Natural killer cell treated with Interleukin-12 subunit alpha and Interleukin-12 subunit beta and Interleukin-15 and Interleukin-18, amount 100 ng/mL, for 72 hours (primary cell): ENCODE results near the gene SLC12A1. TPM values are rescaled to one million over a fixed set of nuclear protein-coding genes. Genes with fewer than 3 reads are reported as not detected.

Source experiments
- ATAC-seq, 2 donors: fragments of 150-1000 bp; cut with Tn5 transposase in 1 of 2; sonication (Bioruptor Pico), chemical (Tn5 transposase) in 1 of 2; 2 replicates each; pipeline ENCODE4 v1.10.0; 2021
- DNase-seq: peaks from one replicate; pipeline ENCODE4 v3.0.0; 2022; ENCODE audit warnings: low spot score
- H3K27ac Mint-ChIP-seq, 2 donors: 1 replicate in 1 of 2; 2 replicates in 1 of 2; pipeline ENCODE4 v1.8.0; 2022; ENCODE audit warnings: mixed read lengths in 2 of 2, mild to moderate bottlenecking in 1 of 2, moderate library complexity in 1 of 2
- H3K27me3 Mint-ChIP-seq, 2 donors: 1 replicate in 1 of 2; 2 replicates in 1 of 2; pipeline ENCODE4 v1.8.0; 2022; ENCODE audit warnings: mixed read lengths in 2 of 2
- H3K36me3 Mint-ChIP-seq: one replicate; pipeline ENCODE4 v1.8.0; 2022; ENCODE audit warnings: mixed read lengths
- H3K4me1 Mint-ChIP-seq, 2 donors: 1 replicate in 1 of 2; 2 replicates in 1 of 2; pipeline ENCODE4 v1.8.0; 2022; ENCODE audit warnings: low read depth in 2 of 2, mixed read lengths in 2 of 2, mild to moderate bottlenecking in 1 of 2
- H3K4me3 Mint-ChIP-seq: one replicate; pipeline ENCODE4 v1.8.0; 2022; ENCODE audit warnings: mixed read lengths
- H3K9me3 Mint-ChIP-seq: 2 replicates; pipeline ENCODE4 v1.8.0; 2022; ENCODE audit warnings: mixed read lengths
- total RNA-seq, 2 donors: library from RNA; stranded (reverse); gene quantifications; one replicate each; pipeline ENCODE4 v1.2.3, GENCODE V29; 2022

SLC12A1 gene
- total RNA-seq, 2 donors from 2014 or later = not detected

DNA sequence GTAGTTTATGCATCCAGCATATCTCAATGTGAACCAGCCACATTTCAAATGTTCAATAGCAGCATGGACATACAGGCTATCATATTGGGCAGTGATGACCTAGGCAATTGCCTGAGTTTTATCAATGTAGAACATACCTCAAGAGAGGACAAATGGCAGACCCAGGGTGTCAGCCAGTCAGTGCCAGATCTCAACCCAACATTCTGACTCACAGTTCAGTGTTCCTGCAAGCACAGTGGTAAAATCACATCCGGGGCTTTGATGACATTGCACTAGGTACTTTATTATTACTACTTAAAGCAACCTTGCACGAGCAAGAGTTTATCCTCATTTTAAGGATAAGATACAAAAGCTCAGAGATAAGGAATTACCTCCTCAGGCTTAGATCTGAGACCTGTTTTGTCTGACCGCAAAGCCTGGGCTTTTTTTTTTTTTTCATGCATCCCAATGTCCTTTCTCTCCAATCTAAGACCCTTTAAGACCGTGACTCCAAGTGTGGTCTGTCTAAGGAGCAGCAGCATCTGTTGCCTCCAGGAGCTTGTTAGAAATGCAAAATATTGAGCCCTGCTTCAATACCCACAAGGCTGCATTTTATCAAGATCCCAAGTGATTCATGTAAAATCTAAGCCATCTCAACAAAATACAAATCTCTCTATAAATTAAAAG is 60.1 kb downstream of the SLC12A1 start:
- Mint-ChIP-seq H3K27me3 (peaks cover 8 to 19% of the 10 kb centered on the region in 2 donors), H3K36me3 (no peaks in the 10 kb centered on the region), H3K4me3 (no peak overlapping the region), H3K27ac (no peak overlapping the region), H3K4me1 (no peaks in the 10 kb centered on the region), H3K9me3 (no peaks in the 10 kb centered on the region)
- no peak for ATAC-seq
- no peak for DNase-seq

DNA sequence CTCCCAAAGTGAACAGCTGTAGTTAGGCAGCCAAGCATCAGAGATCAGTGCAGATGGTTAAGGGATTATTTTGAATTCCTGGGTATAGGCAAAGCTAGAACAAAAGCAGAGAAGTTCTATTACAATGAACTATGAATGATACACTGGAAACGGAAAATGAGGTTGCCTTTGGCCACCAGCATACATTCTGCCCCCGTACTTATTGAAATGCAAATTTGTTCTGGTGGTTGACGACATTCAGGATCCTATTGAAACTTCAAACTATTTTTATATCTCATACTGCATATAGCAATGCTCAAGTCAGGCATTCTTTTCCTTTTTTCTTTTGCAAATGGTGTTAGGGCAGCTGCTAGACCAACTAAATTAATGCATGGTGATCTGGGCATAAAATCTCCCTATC is 61.7 kb downstream of the SLC12A1 start:
- Mint-ChIP-seq H3K4me3 (no peak overlapping the region), H3K36me3 (no peaks in the 10 kb centered on the region), H3K4me1 (no peaks in the 10 kb centered on the region), H3K27me3 (peaks cover 5 to 19% of the 10 kb centered on the region in 2 donors), H3K27ac (no peak overlapping the region), H3K9me3 (no peaks in the 10 kb centered on the region)
- DNase-seq = no peak
- ATAC-seq = no peak

DNA sequence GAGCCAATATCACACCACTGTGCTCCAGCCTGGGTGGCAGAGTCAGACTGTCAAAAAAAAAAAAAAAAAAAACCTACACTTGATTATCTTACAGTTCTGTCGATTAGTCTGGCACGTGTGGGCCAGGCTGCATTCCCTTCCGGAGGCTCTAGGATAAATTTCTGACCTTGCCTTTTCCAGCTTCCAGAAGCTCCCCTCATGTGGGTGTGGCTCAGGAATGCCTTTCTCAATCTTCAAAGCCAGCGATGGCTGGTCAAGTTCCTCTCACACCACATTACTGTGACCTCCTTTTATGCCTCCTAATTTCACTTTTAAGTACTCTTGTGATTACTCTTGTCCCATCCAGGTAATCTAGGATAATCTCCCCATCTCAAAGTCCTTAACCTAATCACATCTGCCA is 66.9 kb downstream of the SLC12A1 start:
- no peaks in the 10 kb centered on the region for H3K9me3 Mint-ChIP-seq
- no peak overlapping the region for H3K27ac Mint-ChIP-seq
- DNase-seq = no peak
- no peak for ATAC-seq
- H3K4me1 Mint-ChIP-seq = no peaks in the 10 kb centered on the region
- H3K36me3 Mint-ChIP-seq = no peaks in the 10 kb centered on the region
- no peak overlapping the region for H3K4me3 Mint-ChIP-seq
- peaks cover 4 to 7% of the 10 kb centered on the region in 2 donors for H3K27me3 Mint-ChIP-seq

DNA sequence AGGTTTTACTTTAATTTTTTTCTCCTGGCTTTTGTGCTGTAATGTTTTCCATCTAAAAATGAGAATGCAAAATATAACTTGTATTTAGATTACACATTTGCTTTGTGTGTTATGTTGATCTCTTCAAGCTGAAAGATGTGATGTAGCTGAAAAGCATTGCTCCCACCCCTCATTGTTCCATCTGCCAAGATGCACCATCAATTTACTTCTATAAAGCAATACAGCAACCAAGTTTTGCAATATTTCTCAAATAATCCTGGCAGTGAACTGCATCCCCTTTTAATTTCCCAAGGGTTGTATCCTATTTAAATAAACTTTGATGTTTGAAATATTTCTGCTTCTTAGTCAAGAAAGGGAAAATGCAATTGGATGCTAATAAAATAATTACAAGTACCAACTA is 72.6 kb downstream of the SLC12A1 start:
- Mint-ChIP-seq H3K27ac (no peak overlapping the region), H3K36me3 (no peaks in the 10 kb centered on the region), H3K27me3 (peaks cover 5 to 14% of the 10 kb centered on the region in 2 donors), H3K4me1 (no peaks in the 10 kb centered on the region), H3K4me3 (no peak overlapping the region), H3K9me3 (no peaks in the 10 kb centered on the region)
- ATAC-seq (no peak), DNase-seq (no peak)

DNA sequence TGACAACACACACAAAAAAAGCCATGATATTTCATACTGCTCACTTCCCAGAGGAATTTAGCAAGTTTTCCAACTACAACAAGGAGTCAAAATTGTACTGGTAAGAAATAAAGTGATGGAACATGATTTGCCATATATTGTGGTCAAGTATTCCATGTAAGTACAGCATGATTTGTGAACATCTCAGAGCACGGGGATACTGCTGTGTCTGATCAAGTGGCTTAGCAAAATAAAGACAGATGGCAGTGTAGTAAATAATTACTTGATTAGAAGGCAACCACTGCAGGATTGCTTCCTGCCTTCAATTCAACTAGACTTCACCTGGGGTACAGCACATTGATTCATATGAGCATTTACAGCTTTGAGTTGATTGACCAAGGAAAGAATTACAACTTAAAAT is 73.5 kb downstream of the SLC12A1 start:
- H3K27ac Mint-ChIP-seq = no peak overlapping the region
- DNase-seq (no peak), ATAC-seq (no peak)
- H3K4me1 Mint-ChIP-seq = no peaks in the 10 kb centered on the region
- H3K4me3 Mint-ChIP-seq = no peak overlapping the region
- H3K36me3 Mint-ChIP-seq = no peaks in the 10 kb centered on the region
- peaks cover 6 to 14% of the 10 kb centered on the region in 2 donors for H3K27me3 Mint-ChIP-seq
- H3K9me3 Mint-ChIP-seq = no peaks in the 10 kb centered on the region

DNA sequence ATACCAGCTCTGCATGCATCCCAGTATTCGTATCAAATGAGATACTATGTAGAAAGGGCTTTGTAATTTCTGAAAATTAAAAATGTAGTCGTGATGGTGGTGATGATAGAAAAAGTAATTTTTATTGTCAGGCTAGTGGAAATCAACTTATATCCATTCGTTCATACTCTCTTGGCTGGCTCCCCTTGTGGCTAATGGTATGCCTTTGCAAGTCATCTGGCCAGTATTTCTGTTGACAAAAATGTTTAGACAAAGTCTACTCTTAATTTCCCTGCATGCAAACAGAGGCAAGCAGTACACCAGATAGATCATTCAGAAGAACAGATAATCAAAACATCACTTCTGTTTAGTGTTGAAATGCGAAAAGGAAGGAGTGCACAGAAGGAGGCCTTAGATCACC is 75.6 kb downstream of the SLC12A1 start:
- Mint-ChIP-seq H3K27me3 (peaks cover 13 to 19% of the 10 kb centered on the region in 2 donors), H3K4me3 (no peak overlapping the region), H3K9me3 (no peaks in the 10 kb centered on the region), H3K36me3 (no peaks in the 10 kb centered on the region), H3K27ac (no peak overlapping the region), H3K4me1 (peaks cover 0 to 6% of the 10 kb centered on the region in 2 donors)
- DNase-seq (no peak), ATAC-seq (no peak)

DNA sequence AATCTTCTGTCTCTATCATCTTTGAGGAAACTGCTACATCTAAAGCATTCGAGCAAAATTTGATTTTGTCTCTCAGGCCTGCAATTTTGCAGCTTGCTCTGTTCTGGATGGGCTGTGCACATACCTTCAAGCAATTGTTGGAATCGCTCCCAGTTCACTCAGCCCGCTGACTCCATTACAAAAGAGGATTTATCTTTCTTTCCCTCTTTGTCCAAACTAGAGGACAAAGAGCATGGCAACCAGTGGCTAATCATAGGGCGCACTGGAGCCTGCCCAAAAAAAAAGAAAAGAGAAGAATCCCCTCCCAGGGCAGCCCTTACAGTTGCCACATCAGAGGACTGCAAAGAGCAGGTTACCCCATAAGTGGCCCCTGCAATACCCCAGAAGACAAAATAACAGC is 76.1 kb downstream of the SLC12A1 start:
- no peak for ATAC-seq
- peaks cover 0 to 6% of the 10 kb centered on the region in 2 donors for H3K4me1 Mint-ChIP-seq
- DNase-seq = no peak
- no peaks in the 10 kb centered on the region for H3K9me3 Mint-ChIP-seq
- no peak overlapping the region for H3K27ac Mint-ChIP-seq
- no peaks in the 10 kb centered on the region for H3K36me3 Mint-ChIP-seq
- H3K27me3 Mint-ChIP-seq = peaks cover 13 to 19% of the 10 kb centered on the region in 2 donors
- no peak overlapping the region for H3K4me3 Mint-ChIP-seq

DNA sequence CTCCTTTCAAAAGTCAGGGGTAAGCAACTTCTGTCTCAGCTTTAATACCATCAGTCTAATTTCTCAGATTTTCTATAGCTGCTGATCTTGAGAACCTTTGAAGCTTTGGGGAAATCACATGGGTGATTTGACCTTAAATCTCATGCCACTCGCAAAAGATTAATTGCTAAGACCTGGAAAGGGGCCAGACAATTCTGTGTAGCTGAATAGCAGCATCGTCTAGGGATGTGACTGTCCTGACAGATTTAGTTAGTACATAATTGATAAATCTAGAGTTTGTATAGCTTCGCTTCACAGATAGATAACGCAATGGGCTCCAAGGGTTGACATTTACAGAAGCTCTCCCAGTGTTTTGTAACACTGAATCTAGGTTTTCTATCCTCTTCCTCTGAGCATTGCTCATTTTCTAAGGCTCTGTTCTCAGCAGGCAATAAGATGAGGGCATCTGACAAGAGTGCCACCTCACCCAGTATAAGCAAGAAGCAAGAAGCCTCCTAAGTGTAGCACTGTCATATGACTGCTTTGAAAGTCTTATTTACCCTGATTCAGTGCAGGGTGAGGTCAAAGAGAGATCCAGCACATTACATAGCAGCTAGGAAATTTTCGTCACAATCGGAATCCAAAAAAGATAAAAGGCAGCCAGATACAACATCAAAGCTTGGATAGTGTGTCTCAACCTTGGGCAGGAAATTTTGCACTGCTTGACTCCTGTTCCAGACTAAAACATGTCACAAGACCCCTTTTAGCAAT is 77.5 kb downstream of the SLC12A1 start:
- H3K4me1 Mint-ChIP-seq = peaks cover 0 to 6% of the 10 kb centered on the region in 2 donors
- H3K27me3 Mint-ChIP-seq = peaks cover 13 to 19% of the 10 kb centered on the region in 2 donors
- no peaks in the 10 kb centered on the region for H3K9me3 Mint-ChIP-seq
- H3K36me3 Mint-ChIP-seq = no peaks in the 10 kb centered on the region
- no peak for DNase-seq
- no peak overlapping the region for H3K27ac Mint-ChIP-seq
- no peak for ATAC-seq
- H3K4me3 Mint-ChIP-seq = no peak overlapping the region

DNA sequence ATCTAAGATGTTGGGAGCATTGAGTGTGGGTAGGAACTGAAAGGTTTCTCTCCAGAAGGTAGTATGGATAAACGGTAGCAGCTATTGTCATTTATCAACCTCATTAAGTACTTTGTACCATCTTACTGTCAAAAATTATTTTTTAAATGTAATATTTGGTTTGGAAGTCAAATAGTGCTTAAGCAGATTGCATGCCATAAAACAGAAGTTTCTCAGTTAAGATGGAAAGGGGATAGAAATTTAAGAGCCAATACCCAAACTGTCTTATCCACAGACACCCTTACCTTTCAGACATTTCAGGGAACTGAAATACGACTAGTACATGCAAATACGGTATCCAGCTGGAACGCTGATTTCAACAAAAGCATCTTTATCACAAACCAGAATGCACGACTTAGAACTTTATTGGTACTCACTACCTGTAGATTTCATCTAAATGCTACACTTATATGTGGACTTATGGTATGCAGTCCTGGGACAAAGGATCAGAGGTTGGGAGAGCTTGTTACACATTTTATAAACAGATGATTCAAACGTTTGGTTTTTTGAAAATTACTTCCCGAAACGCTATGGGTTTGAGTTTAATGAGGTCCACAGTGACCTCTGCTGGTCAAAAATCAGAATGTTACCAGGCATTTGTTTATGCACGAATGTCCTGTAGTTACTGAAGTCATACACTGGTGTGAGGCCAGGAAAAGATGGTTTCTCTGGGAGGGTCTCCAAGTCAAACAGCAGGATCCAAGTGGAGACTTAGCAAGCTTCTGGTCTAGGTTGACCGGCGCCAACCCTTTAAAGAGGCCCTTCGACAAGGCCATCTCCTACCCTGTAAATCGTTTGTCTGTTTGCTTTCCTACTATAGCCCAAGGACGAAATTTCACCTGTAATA is 79.5 kb downstream of the SLC12A1 start:
- DNase-seq (no peak), ATAC-seq (peak in 1 of 2 donors; percentile 70)
- H3K9me3 Mint-ChIP-seq = no peaks in the 10 kb centered on the region
- H3K4me1 Mint-ChIP-seq = peaks cover 0 to 6% of the 10 kb centered on the region in 2 donors
- H3K4me3 Mint-ChIP-seq = no peak overlapping the region
- no peak overlapping the region for H3K27ac Mint-ChIP-seq
- peaks cover 13 to 14% of the 10 kb centered on the region in 2 donors for H3K27me3 Mint-ChIP-seq
- H3K36me3 Mint-ChIP-seq = no peaks in the 10 kb centered on the region

DNA sequence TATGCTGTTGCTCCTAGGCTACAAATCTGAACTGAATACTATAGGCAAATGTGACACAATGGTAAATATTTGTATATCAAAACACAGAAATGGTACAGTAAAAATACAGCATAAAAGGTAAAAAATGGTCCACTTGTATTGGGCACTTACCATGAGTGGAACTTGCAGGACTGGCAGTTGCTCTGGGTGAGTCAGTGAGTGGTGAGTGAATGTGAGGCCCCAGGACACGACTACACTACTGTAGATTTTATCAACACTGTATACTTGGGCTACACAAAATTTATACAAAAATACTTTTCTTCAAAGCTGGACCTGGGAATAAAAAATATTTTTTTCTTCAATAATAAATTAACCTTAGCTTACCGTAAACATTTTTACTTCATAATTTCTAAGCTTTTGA is 83.5 kb downstream of the SLC12A1 start:
- DNase-seq (no peak), ATAC-seq (no peak)
- Mint-ChIP-seq H3K9me3 (no peaks in the 10 kb centered on the region), H3K27me3 (peaks cover 5 to 6% of the 10 kb centered on the region in 2 donors), H3K4me1 (peaks cover 5 to 14% of the 10 kb centered on the region in 2 donors), H3K36me3 (no peaks in the 10 kb centered on the region), H3K27ac (no peak overlapping the region), H3K4me3 (no peak overlapping the region)

DNA sequence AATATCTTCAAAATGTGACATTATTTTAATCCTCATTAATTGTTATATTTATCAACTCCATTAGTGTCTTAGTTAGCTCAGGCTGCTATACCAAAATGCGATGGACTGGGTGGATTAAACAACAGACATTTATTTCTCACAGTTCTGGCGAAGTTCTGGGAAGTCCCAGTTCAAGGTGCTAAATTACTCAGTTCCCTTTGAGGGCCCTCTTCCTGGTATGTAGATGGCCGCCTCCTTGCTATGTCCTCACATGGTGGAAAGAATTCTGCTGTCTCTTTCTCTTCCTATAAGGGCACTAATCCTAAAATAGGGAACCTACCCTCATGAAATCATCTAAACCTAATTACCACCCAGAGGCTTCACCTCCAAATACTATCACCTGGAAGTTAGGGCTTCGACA is 86.4 kb downstream of the SLC12A1 start:
- Mint-ChIP-seq H3K27me3 (peaks cover 7 to 8% of the 10 kb centered on the region in 2 donors), H3K36me3 (no peaks in the 10 kb centered on the region), H3K27ac (peak overlapping the region in 1 of 2 donors; percentile 71), H3K4me3 (no peak overlapping the region), H3K9me3 (no peaks in the 10 kb centered on the region), H3K4me1 (peaks cover 5 to 7% of the 10 kb centered on the region in 2 donors)
- DNase-seq (no peak), ATAC-seq (peak; percentile 74 to 77)

DNA sequence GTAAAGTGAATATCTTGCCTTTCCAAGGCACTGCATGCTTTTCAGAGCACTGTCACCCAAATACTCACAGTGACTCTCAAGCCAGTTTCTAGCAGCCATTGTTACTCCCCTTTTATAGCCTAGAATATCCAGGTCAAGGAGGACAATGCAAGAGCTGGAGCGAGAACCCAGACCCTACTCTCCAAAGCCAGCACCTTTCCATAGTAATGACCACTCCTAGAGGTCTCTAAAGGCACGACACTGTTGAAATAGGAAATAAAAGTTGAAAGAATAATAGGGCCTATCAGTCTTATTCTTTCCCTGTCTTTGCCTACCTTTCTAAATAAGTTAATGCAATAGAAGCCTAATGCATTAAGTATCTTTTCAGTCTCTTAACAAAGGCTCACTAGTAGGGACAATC is 91.6 kb downstream of the SLC12A1 start:
- Mint-ChIP-seq H3K9me3 (no peaks in the 10 kb centered on the region), H3K36me3 (no peaks in the 10 kb centered on the region), H3K4me1 (peaks cover 0 to 2% of the 10 kb centered on the region in 2 donors), H3K27ac (no peak overlapping the region), H3K27me3 (peaks cover 7 to 8% of the 10 kb centered on the region in 2 donors), H3K4me3 (no peak overlapping the region)
- DNase-seq = no peak
- no peak for ATAC-seq

DNA sequence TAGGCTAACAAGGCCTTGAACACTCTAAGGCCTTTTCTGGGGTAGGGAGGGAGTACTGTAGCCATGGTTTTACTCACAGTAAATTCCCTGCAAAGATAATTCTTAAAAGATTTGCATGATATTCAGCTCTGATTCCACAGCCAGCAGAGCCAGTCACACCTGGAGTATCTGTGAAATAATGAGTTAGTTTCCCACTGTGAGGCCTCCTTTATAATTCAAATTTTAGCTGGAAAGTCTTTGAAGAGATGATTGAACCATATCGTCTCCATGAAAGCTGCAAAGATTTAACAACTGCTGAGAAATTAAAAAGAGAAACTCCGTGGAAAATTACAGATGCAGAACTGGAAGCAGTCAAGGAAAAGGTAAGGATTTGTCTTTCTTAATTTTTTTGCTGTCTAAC is 92.8 kb downstream of the SLC12A1 start:
- Mint-ChIP-seq H3K4me3 (no peak overlapping the region), H3K27ac (no peak overlapping the region), H3K27me3 (peaks cover 7 to 8% of the 10 kb centered on the region in 2 donors), H3K36me3 (no peaks in the 10 kb centered on the region), H3K9me3 (no peaks in the 10 kb centered on the region), H3K4me1 (no peaks in the 10 kb centered on the region)
- DNase-seq (no peak), ATAC-seq (no peak)

DNA sequence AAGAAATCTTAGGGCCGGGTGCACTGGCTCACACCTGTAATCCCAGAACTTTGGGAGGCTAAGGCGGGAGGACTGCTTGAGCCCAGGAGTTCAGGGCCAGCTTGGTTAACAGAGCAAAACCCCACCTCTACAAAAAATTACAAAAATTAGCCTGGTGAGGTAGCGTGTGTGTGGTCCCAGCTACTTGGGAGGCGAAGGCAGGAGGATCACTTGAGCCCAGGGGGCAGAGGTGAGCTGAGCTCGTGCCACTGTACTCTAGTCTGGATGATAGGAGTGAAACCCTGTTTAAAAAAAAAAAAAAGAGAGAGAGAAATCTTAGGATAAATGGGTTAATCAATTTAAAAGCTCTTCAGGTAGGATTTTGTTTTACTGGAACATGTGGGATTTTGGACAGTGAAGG is 93.9 kb downstream of the SLC12A1 start:
- ATAC-seq (no peak), DNase-seq (no peak)
- Mint-ChIP-seq H3K4me3 (no peak overlapping the region), H3K36me3 (no peaks in the 10 kb centered on the region), H3K27ac (no peak overlapping the region), H3K27me3 (peaks cover 6% of the 10 kb centered on the region in 2 donors), H3K9me3 (no peaks in the 10 kb centered on the region), H3K4me1 (no peaks in the 10 kb centered on the region)
